Activated CD8-positive, alpha-beta memory T cell treated with anti-CD3 and anti-CD28 coated beads for 4 hours (primary cell): ENCODE results near the gene KRTAP13-4.

Experiments
- DNase-seq, 2 donors: peaks; one replicate each; pipeline ENCODE4 v3.0.0-alpha.2; 2020; ENCODE audit warnings: low read depth in 2 of 2

Gene KRTAP13-4, protein sequence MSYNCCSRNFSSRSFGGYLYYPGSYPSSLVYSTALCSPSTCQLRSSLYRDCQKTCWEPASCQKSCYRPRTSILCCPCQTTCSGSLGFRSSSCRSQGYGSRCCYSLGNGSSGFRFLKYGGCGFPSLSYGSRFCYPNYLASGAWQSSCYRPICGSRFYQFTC

DNA sequence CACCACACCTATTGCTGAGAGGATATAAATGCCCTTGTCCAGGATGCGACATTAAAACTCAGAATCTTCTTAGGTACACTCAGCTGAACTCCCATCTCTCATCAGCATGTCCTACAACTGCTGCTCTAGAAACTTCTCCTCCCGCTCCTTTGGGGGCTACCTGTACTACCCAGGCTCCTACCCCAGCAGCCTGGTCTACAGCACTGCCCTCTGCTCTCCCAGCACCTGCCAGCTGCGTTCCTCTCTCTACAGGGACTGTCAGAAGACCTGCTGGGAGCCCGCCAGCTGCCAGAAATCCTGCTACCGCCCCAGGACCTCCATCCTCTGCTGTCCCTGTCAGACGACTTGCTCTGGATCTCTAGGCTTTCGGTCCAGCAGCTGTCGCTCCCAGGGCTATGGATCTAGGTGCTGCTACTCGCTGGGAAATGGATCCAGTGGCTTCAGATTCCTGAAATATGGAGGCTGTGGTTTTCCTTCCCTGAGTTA, at the start of gene KRTAP13-4:
Gene KRTAP13-4 (plus strand): TSS at position 51 of the 486 bp plus-strand sequence. CDS start 56 bp downstream, at position 107.
- DNase-seq = no peak

DNA sequence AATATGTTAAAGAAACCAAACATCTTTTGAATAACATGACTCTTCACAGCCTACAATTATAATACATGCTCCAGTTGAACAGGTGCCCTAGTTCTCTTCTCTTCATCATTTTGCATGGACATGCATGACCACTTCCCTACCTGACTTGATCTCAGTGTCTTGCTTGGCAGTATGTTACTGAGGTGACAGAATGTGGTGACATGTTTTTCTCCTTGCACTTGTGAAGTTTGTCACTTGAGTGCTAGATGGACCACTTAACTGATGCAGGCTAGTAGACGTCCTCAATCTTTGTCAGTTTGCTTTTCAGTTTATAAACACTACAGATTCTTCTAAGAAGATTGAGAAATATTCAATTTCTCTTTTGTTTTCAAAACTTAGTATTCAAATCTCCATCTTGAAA, 47.8 kb upstream of the KRTAP13-4 start:
- DNase-seq = no peak

DNA sequence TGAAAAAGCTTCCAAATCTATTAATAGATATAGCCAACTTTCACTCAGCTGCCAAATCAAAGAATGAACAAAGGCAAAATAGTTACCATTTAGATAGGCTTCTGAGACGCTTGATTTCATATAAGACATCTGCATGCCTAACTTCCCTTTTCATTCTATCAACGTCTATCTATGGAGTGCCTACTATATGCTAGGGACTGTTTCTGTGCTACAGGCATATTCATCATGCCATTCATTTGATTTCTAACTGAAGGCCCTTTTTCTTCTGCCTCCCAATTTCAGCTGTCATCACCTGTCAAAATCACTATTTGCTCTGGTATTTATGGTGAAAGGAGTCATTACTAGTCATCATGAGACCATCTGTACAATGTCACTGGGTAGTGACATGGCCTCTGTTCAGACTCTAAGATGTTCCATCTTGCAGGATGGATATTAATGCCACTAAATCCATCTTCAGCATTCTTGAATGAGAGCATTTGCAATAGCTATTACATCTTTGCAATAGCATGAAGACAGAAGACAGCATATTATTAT, 38.5 kb upstream of the KRTAP13-4 start:
- DNase-seq = no peak

DNA sequence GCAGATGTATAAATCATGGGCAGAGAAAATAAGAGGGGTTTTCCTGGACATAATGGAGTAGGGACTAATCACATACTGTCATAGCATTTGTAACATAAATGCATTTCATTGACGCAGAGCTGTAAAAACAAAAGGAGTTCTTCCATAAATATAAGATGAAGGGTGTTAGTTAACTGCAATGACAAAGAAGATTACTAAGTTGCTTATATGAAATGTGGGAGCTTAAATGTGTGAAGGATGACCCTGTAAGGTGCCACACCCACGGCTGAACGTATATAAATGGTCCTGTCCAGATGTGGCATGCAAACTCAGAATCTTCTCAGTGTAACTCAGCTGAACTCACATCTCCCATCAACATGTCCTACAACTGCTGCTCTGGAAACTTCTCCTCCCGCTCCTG, 34.3 kb upstream of the KRTAP13-4 start, which contains the start of gene KRTAP13-1:
Gene KRTAP13-1 (plus strand): TSS at position 301 of the 400 bp plus-strand sequence. CDS start 56 bp downstream, at position 357.
- DNase-seq = no peak

DNA sequence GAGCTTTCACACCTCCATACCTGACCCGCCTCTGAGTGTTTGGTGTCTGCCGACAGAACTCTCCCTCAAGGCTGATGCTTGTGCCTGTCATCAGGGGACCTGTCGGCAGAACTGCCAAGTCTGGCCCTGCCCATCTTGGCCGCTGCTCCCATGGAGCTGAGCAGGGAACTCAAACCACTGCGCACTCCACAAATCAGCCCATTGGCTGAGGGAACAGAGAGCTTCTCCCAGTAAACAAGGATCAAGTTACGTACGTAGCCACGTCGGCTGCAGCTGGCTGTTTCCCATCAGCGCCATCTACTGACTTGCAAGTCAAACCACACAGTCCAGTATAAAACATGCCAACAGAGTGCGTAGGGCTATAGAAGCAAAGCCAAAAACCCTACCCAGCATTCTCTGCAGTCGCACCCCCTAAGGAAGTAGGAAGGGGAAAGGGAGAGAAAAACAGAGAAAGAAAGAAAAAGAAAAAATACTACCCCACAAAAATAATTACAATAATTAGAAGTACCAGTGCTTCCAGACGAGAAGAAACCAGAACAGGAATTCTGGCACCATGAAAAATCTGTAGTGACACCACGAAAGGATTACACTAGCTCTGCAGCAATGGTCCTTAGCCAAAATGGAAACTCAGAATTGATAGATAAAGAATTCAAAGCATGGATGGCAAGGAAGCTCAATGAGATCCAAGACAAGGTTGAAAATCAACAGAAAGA, 21.1 kb upstream of the KRTAP13-4 start:
- DNase-seq = no peak

DNA sequence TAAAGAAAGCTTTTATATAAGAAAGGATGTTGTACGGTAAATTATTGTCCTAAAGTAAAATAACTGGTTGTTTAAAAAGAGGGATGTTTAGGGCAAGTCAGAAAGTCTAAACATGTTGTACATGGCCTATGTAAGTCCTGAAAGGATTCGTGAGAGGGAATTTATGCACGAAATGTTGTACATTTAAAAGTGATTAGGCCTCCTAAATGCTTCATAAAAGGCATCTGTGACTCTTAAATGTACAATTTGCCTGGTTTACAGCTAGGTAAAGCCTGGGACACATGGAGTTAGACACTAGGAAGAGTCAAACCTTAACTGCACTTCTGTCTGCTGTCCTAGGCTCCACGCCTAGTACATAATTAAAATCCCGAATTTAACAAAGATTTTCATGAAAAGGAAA, 14.0 kb upstream of the KRTAP13-4 start:
- no peak for DNase-seq

DNA sequence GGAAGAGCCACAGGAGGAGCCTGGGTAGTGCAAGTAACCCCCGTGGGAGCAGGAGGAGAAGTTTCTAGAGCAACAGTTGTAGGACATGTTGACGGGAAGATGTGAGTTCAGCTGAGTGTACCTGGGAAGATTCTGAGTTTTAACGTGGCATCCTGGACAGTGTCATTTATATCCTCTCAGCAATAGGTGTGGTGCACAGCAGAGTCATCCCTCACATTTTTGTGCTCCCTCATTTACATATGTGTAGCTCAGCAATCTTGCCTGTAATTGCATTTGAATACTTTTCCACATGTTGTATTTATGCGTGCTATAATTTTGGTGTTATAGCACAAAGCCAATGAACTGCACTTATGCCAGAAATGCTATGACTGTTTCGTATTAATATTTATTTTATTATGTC, 4.2 kb upstream of the KRTAP13-4 start, which contains the start of gene KRTAP13-3:
Gene KRTAP13-3 (minus strand): TSS at position 101 of the 400 bp plus-strand sequence. CDS start 14 bp downstream, at position 87.
- no peak for DNase-seq

DNA sequence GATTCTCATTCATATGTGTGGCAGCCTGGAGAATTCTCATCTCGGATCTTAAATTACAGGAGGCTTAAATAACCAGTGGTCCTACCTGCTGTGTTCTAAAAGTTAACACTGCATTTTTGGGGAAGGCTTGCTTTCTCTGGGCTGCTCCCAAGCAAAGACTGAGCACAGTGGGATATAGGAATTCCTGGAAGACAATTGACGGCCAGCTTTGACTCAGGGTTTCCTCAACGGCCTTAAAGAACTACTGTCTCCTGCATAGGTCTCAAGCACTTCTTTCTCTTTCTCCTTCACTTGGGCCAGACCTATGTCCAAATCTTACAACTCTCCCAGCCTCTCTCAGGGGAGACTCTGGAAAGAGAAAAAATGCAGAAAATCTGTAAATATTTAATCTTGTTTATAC, 3.3 kb upstream of the KRTAP13-4 start:
- no peak for DNase-seq

DNA sequence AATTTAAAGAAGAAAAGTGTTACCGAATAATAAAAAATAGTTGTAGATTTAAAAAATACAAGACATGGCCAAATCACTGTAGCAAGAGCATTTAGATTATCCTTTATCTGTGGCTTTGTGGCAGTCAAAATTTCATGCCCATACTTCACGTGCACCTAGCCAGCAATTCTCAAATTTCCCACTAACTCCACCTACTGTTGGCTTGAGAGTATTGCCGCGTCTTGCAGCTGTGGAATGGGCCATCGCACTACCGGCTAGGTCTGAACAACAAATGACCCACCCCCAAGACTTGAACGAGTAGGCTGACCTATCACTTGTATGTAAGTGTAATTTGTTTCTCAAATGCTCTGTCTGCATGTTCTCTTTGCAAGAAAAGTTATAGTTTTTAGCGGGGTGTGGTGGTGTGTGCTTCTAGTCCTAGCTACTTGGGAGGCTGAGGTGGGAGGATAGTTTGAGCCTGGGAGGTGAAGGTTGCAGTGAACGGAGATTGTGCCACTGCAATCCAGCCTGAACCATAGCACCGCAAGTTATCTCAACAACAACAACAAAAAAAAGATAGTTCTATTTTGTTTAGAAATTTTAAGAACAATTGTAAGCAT, 4.1 kb downstream of the KRTAP13-4 start:
- no peak for DNase-seq

DNA sequence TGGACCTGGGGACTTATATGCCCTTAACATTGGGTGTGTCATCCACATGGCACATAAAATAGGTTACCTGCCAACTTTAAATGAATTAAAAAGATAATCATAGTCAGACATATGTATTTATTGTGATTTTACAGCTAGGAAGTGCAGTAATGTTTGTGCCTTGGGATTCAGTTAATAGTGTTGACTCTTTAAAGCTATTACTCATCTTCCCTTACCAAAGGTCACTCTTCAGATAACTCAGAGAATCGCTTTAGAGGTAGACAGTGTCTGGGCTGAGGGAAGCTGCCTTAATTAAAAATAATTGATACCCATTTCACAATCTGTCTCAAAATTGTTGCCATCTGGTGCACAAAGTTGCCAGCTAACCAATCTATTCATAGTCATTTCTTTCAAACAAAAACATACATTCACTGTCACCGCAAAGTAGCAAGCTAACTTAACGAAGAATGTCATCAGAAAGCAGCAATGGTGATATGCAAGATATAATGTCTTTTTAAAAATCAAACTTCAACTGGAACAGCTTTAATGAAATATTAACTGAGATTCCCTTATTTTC, 7.1 kb downstream of the KRTAP13-4 start:
- DNase-seq = no peak

DNA sequence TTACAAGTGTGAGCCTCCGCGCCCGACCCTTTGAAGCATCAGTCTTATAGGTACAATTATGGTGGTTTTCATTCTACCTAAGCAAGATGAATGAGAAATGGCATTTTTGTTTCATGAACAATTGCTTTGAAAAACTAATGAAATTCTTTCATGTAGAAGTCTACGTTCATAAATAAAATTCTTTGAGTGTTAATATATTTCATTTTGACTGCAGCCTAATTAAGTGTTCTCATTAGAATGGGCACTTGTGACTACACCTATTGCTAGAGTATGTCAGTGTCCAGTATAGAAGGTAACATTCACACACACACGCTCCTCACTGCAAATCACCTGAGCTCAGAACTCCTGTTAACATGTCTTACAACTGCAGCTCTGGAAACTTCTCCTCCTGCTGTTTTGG, 10.0 kb downstream of the KRTAP13-4 start, which contains the start of gene KRTAP15-1:
Gene KRTAP15-1 (plus strand): TSS at position 301 of the 400 bp plus-strand sequence. CDS start 53 bp downstream, at position 354.
- DNase-seq = no peak

DNA sequence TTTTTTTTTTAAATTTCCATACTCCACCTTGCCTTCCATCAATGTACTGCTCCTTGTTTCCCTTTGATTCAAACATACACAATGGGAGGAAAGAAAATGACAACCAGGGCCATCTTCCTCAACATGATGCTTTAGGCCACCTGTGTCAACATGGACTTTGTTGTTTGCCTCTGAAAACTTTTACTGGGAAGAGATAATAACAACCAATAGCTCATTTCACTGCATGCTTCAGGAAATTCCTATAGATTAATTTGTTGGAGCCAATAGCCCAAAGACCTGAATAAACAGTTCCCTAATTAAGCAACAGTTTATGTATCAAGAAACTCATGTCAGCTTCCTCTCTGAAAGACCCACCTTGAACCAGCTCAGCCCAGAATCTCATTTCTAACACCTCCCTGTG, 13.2 kb downstream of the KRTAP13-4 start:
- DNase-seq = no peak

DNA sequence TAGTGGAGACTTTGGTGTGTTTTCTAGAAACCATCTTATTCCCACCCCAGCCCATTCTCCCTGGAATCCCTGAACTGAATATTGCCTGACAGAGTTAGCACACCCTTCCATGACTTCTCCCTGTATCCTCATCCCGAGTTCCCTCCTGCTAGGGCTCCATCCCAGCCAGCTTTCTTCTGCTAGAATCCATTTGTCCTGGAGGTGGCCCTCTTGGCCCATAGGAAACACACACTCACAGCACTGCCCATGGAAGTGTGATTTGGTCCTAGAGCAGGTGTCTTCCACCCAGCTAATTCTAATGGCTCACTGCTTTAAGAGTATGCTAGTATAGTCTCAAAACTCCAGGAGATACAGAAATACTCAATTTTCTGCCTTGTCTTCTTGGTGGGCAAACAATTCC, 14.2 kb downstream of the KRTAP13-4 start:
- DNase-seq = no peak

DNA sequence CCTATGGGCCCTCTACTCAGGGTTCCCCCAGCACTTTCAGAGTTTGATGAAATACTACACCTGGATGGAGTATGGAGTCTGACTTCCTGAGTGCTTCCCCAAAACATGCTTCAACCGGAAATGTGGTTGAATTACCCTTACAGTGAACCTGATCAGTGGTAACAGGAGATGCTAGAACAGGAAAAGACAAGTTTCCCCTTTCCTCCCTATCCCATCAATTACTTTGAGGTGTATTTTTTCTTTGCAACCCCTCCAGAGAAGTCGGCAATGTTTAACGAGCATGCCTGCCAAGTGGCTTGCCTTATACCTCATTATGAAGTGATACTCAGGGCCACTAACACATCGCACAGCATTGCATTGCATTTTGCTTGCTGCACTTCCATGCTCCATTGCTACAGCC, 17.0 kb downstream of the KRTAP13-4 start:
- DNase-seq = no peak

DNA sequence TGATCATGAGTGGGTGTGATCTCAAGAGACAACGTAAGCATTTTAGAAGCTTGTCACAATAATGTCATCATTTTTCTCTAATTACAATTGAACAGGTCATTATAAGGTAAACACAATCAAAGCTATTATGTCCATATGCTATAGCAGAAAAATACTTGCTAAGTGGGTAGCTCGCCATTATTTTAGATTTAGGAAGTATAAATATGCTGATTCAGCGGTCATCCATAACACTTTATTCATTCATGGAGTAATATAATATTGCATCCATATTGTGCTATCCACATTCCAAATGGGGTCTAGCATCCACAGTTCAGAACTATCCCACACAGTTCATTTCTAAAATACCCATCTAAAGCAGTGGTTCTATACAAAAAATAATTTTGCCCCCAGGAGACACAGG, 18.5 kb downstream of the KRTAP13-4 start:
- DNase-seq = no peak

DNA sequence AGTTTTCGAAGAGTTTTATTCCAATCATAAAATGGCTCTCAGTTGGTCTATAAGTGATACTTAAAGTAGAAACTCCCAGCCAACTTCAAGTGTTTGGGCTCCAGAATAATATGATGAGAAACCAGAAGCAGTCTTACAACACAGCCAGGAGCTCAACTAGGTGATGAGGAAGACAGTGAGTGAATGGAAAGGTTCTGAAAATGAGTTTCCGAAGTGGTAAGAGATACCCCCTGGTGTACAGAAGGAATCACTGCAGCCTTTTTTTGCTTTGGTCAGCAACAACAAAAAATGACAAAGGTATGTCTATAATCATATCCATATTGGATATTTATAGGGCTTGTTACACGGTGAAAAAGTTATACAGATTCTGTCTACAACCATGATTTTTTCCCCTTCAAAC, 33.7 kb downstream of the KRTAP13-4 start:
- DNase-seq = no peak

DNA sequence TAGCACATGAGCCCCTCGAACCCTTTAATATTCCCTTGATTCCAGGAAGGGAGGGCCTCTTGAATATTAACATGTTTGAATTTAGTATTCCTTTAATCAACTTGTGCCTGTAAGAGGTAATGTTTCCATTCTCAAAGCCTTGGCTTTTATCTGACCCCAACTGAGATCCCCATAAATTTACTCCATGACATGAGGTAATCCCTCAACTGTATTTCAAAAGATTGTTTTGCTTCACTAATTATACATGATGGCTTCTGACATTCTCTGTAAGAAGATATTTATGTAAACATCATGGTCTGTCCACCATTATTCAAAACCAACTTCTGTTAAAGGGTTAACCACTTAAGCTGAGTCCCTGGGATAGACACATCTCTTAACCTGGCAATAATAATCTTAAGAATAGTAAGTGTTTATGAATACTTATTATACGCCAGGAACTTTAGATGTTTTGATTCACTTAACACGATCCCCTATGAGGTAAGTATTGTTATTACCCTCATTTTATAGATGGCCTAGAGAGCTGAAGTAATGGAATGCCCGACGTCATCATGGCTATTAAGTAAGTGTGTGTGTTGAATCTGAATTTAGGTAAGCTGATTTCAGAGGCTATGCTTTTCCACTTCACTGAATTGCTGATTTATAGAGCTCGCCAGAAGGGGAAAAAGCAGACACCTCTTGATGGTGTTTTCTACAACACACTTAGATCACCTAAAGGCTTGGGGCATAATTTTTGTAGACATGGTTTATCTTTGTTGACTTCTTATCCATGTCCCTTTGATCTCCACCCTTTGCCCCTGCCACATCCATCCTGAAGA, 39.1 kb downstream of the KRTAP13-4 start:
- DNase-seq = no peak

DNA sequence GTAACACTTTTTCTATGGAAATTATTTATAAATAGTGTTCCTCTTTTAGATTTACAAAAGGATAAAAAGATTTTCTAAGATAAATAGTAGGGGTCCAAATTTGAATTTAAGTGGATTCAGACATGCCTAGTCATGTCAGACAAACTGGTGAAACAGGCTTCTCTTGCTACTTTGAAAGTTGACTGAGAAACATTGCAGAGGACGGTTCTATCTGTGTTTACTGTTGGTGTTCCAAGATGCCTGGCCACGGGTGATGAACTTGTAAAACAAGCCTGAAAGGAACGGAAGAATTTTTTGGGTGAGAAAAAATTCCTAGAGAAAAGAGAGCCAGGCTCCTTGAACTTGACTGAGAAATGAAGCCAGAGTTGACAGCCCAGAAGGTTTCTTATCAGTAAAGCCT, 48.0 kb downstream of the KRTAP13-4 start:
- DNase-seq = no peak

DNA sequence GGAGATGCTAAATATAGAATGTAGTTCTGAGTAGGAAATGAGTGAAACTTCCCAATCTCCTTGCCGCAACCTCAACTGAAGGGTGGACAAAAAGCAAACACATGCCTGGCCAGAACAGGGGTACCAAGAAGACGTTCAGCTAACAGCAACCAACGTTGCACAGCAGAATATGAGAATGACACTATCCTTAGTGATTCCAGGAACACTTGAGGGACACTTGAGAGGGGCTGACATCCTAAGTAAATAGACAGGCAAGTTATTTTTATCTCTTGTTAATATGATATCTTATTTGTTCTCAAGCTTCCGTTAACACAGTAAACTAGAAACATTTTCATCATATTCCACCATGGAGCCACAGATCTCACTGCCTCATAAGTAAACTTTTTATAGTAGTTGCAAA, 49.2 kb downstream of the KRTAP13-4 start:
- DNase-seq = no peak

DNA sequence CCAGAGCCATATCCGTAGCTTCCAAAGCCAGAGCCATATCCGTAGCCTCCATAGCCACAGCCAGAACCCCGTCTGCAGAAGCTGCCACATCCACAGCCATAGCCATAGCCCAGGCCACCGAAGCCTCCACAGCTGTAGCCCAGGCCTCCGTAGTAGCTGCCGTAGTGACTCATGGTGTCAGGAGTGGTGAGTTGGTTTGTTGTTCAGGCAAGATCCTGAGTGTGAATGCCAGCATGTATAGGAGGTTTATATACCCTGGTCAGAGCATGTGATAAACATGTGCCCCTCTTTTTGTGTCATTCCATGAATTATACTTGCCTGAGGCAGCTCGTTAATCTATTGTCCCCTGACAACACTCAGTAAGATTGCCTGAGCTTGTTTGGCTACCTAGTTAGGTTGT, 50.1 kb downstream of the KRTAP13-4 start, which contains the start of gene KRTAP19-1:
Gene KRTAP19-1 (minus strand): TSS at position 223 of the 400 bp plus-strand sequence. CDS start 50 bp downstream, at position 173.
- DNase-seq = no peak
